Activated T-cell treated with anti-CD3 and anti-CD28 coated beads, Interleukin-2, amount 50 U/mL, for 72 hours (primary cell): ENCODE data around the gene LGMN. TPM values are rescaled to one million over a fixed set of nuclear protein-coding genes. Genes with fewer than 3 reads are reported as not detected.

ENCODE experiments used
- ATAC-seq, 2 donors: fragments of 150-1000 bp; cut with Tn5 transposase; replicated peaks in 1 of 2; 2 replicates each; pipeline ENCODE4 v1.10.0; 2021; ENCODE audit warnings: moderate library complexity in 2 of 2, mild to moderate bottlenecking in 1 of 2
- DNase-seq, 2 donors: peaks; one replicate each; pipeline ENCODE4 v3.0.0; 2021 to 2022; ENCODE audit warnings: mixed read lengths in 1 of 2
- H3K27ac Mint-ChIP-seq: one replicate; pipeline ENCODE4 v1.8.0; 2022; ENCODE audit warnings: mild to moderate bottlenecking, moderate library complexity, mixed read lengths
- H3K27me3 Mint-ChIP-seq: one replicate; pipeline ENCODE4 v1.8.0; 2022; ENCODE audit warnings: low read depth, mixed read lengths
- H3K36me3 Mint-ChIP-seq, 2 donors: one replicate each; pipeline ENCODE4 v1.8.0; 2022; ENCODE audit warnings: mixed read lengths in 2 of 2, mild to moderate bottlenecking in 1 of 2; ENCODE audit not compliant: insufficient read depth in 2 of 2
- H3K4me1 Mint-ChIP-seq: one replicate; pipeline ENCODE4 v1.8.0; 2022; ENCODE audit warnings: low read depth, mixed read lengths
- H3K4me3 Mint-ChIP-seq, 2 donors: one replicate each; pipeline ENCODE4 v1.8.0; 2022; ENCODE audit warnings: mild to moderate bottlenecking in 2 of 2, mixed read lengths in 2 of 2, moderate library complexity in 2 of 2
- H3K9me3 Mint-ChIP-seq, 2 donors: one replicate each; pipeline ENCODE4 v1.8.0; 2022; ENCODE audit warnings: mixed read lengths in 2 of 2
- total RNA-seq, 2 donors: library from RNA; stranded (reverse); gene quantifications; one replicate each; pipeline ENCODE4 v1.2.3, GENCODE V29; 2022

LGMN gene
- total RNA-seq = 1 to 10 TPM; 2.5 to 4.7 TPM

DNA sequence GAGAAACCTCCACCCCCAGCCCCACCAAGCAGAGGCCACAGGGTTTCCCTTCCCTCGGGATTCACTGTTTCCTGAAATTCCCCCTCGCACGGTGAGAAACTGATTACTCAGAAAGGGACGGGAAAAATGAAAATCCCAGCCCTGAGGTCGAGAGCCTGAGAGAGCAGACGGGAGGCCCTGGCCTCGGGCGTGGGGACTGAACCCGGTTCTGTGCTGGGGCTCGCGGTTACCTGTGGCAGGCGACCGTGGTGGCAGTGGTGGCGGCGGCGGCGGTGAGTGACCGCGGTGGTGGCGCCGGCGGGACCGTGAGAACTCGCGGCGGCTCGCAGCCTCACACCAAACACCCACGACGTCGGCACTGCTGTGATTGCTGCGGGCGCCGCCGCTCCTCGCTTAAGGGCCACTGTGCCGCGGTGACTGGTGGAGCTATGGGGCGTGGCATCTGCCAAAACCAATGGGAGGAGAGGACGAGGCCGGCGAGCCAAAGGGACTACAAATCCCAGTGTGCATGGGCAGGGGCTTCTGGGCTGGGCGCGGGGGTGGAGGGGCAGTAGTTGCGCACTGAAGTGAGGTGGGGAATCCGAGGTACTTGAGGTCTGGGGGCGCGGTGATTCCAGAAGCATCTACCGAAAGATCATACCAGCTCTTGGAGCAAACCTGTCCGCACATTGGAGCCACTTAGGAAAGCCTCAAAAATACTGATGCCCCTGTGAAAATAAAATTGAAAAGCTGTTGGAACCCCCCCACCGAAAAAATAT lies at the start of gene LGMN:
TSS of gene LGMN (minus strand) at position 369 of the 758 bp plus-strand sequence. CDS start 15,841 bp downstream, outside the sequence.
- peak within 1 kb of the TSS; percentile 65 for H3K27ac Mint-ChIP-seq
- H3K36me3 Mint-ChIP-seq = peaks cover 1 to 11% of the 10 kb centered on the region in 2 donors
- H3K4me1 Mint-ChIP-seq = peaks cover 39% of the 10 kb centered on the region
- peak; percentile 82 to 85 for DNase-seq
- ATAC-seq = peak; percentile 95 to 97
- H3K4me3 Mint-ChIP-seq = peak within 1 kb of the TSS; percentile 82 to 89
- H3K27me3 Mint-ChIP-seq = peaks cover 36% of the 10 kb centered on the region
- H3K9me3 Mint-ChIP-seq = peaks cover 0 to 2% of the 10 kb centered on the region in 2 donors

DNA sequence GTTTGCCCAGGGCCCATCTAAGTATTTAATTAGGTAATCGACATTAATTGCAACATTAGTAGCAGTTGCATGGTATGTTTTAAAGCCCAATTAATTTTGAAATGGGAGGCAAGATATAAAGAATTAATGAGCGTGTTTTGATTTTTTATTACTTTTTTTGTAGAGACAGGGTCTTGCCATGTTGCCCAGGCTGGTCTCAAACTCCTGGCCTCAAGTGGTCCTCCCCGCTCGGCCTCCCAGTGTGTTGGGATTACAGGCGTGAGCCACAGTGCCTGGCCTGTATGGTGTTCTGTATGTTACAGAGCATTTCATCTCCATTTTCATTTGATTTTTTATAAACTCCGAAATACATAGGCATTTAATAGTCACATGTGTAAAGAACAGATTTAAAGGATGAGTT lies 46.5 kb upstream of the LGMN start:
- H3K4me1 Mint-ChIP-seq = peaks cover 35% of the 10 kb centered on the region
- H3K4me3 Mint-ChIP-seq = peak overlapping the region; percentile 97 to 99
- peaks cover 16 to 17% of the 10 kb centered on the region in 2 donors for H3K36me3 Mint-ChIP-seq
- DNase-seq (no peak), ATAC-seq (no peak)
- peak overlapping the region; percentile 97 for H3K27ac Mint-ChIP-seq
- H3K9me3 Mint-ChIP-seq = peaks cover 9% of the 10 kb centered on the region in 2 donors
- H3K27me3 Mint-ChIP-seq = no peaks in the 10 kb centered on the region

DNA sequence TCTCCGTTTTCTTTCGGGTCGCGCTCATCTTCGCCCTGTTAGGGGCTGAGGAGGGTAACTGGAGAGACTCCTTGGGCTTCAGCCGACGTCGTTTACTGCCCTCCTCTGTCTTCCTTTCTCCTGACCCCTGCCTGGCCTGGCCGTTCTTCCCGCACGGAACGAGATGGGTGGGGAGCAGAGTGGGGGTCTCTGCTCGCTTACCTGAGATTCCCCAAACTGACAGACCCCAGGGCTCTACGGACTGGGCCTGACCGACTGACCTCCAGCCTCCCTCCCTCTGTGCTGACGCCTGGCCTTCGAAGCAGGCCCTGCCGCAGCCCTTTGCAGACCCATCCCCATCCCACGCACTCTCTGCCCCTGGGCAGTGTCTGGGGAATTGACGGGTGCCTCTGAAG lies 46.1 kb upstream of the LGMN start:
- DNase-seq (peak; percentile 36), ATAC-seq (no peak)
- no peaks in the 10 kb centered on the region for H3K27me3 Mint-ChIP-seq
- H3K27ac Mint-ChIP-seq = peak overlapping the region; percentile 97
- H3K36me3 Mint-ChIP-seq = peaks cover 19 to 21% of the 10 kb centered on the region in 2 donors
- H3K4me1 Mint-ChIP-seq = peaks cover 31% of the 10 kb centered on the region
- H3K4me3 Mint-ChIP-seq = peak overlapping the region; percentile 97 to 99
- H3K9me3 Mint-ChIP-seq = peaks cover 12 to 13% of the 10 kb centered on the region in 2 donors

- ATAC-seq (peak; percentile 94 to 96), DNase-seq (peak; percentile 98 to 99)
- H3K27me3 Mint-ChIP-seq = no peaks in the 10 kb centered on the region
- H3K9me3 Mint-ChIP-seq = peaks cover 16 to 18% of the 10 kb centered on the region in 2 donors
- H3K4me1 Mint-ChIP-seq = peaks cover 31% of the 10 kb centered on the region
- peak within 1 kb of the TSS; percentile 97 for H3K27ac Mint-ChIP-seq
- H3K36me3 Mint-ChIP-seq = peaks cover 21 to 26% of the 10 kb centered on the region in 2 donors
- H3K4me3 Mint-ChIP-seq = peak within 1 kb of the TSS; percentile 97 to 99
Measured at GRCh38 chr14:92793709-92794546, 45.5 kb upstream of the LGMN start, which contains the start of gene GOLGA5. GOLGA5 (plus strand) TSS chr14:92794305; CDS start chr14:92797438, 3,133 bp downstream.

DNA sequence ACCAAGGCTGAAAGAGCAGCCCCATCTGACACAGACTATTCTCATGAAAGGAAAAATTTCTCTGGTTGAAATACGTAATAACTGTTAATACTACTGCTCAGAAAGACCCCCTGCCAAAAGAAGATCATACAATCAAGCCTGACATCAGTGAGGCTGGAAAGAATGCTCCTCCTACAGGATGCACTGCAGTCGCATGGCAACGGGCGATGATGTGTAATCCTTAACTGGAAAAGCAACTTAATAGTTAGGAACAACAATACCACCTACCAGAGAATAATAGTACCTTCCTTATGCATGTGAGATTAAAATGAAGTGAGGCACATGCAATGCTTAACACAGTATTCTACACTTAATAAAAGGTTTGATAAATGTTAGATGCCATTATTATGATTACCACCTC lies 44.5 kb upstream of the LGMN start:
- peak overlapping the region in 1 of 2 donors; percentile 97 for H3K4me3 Mint-ChIP-seq
- H3K4me1 Mint-ChIP-seq = peaks cover 31% of the 10 kb centered on the region
- DNase-seq (no peak), ATAC-seq (no peak)
- H3K9me3 Mint-ChIP-seq = peaks cover 16 to 19% of the 10 kb centered on the region in 2 donors
- no peak overlapping the region for H3K27ac Mint-ChIP-seq
- peaks cover 20 to 26% of the 10 kb centered on the region in 2 donors for H3K36me3 Mint-ChIP-seq
- no peaks in the 10 kb centered on the region for H3K27me3 Mint-ChIP-seq

DNA sequence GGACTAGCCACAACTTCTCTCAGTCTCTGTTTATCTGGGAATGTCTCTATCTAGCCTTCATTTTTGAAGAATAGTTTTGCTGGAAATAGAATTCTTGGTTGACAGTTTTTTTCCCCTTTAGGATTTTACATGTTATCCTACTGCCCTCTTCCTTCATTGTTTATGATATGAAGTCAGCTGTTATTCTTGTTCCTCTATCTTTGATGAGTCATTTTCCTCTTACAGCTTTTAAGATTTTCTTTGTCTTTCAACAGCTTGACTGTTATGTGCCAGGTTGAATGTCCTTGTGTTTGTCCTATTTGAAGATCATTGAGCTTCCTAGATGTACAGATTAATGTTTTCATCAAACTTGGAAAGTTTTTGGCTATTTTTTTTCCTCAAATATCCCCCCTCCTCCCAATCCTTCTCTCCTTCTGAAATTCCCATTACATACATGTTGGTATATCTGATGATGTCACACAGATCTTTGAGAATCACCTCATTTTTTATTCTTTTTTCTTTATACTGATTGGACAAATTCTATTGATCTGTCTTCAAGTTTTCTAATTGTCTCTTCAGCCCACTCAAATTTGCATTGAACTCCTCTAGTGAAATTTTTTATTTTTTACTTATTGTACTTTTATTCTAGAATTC lies 41.1 kb upstream of the LGMN start:
- peaks cover 15 to 23% of the 10 kb centered on the region in 2 donors for H3K36me3 Mint-ChIP-seq
- H3K4me1 Mint-ChIP-seq = peaks cover 12% of the 10 kb centered on the region
- H3K4me3 Mint-ChIP-seq = no peak overlapping the region
- DNase-seq = no peak
- H3K27me3 Mint-ChIP-seq = no peaks in the 10 kb centered on the region
- peaks cover 16 to 19% of the 10 kb centered on the region in 2 donors for H3K9me3 Mint-ChIP-seq
- no peak overlapping the region for H3K27ac Mint-ChIP-seq
- no peak for ATAC-seq

- H3K27ac Mint-ChIP-seq = no peak overlapping the region
- DNase-seq = no peak
- no peaks in the 10 kb centered on the region for H3K4me1 Mint-ChIP-seq
- H3K27me3 Mint-ChIP-seq = no peaks in the 10 kb centered on the region
- peaks cover 13 to 16% of the 10 kb centered on the region in 2 donors for H3K9me3 Mint-ChIP-seq
- ATAC-seq = no peak
- peaks cover 11 to 20% of the 10 kb centered on the region in 2 donors for H3K36me3 Mint-ChIP-seq
- H3K4me3 Mint-ChIP-seq = no peak overlapping the region
Measured at GRCh38 chr14:92787554-92787953, 39.1 kb upstream of the LGMN start.

DNA sequence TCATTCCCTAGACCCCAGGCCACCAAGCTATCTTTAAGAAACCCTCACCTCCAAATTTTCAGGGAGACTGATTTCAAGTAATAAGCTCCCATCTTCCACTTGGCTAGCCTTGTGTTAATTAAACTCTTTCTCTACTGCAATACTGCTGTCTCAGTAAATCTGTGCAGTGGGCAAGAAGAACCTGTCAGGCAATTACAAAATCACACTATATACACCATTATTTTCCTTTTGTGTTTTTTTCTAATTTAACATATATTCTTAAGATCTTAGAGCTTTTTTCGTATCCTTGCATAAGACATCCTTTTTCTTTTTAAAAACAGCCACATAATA lies 38.0 kb upstream of the LGMN start:
- H3K9me3 Mint-ChIP-seq = peaks cover 10 to 14% of the 10 kb centered on the region in 2 donors
- H3K4me3 Mint-ChIP-seq = no peak overlapping the region
- DNase-seq (no peak), ATAC-seq (no peak)
- no peaks in the 10 kb centered on the region for H3K27me3 Mint-ChIP-seq
- H3K4me1 Mint-ChIP-seq = no peaks in the 10 kb centered on the region
- peaks cover 7 to 16% of the 10 kb centered on the region in 2 donors for H3K36me3 Mint-ChIP-seq
- no peak overlapping the region for H3K27ac Mint-ChIP-seq

GRCh38 chr14:92785667-92786426 lies 37.4 kb upstream of the LGMN start:
- Mint-ChIP-seq H3K27ac (no peak overlapping the region), H3K4me3 (no peak overlapping the region), H3K36me3 (peaks cover 7 to 15% of the 10 kb centered on the region in 2 donors), H3K4me1 (no peaks in the 10 kb centered on the region), H3K9me3 (peaks cover 10 to 13% of the 10 kb centered on the region in 2 donors), H3K27me3 (no peaks in the 10 kb centered on the region)
- DNase-seq (no peak), ATAC-seq (no peak)

DNA sequence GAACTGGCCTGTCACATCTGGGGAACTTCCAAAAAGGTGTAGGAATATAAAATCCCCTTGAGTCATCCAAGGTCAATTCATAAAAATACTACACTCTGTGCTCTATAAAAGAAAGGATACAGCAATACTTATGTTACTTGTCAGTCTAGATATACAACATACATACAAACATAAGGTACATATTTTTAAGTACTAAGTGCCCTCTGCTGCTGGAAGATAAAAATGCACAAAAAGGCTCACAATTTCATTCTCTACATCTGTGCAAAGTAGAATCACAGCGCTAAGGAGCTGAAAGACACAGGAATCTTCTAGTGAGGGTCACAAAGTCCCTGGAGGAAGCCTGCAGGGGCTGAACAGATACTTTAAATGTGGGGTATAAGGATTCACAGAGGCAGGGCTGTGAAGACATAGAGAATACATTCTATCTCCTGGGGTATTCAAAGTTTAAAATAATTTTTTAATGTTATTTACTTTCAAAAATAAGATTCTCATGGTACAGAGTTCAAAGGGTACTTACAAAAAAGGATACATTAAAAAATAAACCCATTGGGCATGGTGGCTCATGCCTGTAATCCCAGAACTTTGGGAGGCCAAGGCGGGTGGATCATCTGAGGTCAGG lies 35.5 kb upstream of the LGMN start:
- Mint-ChIP-seq H3K4me1 (no peaks in the 10 kb centered on the region), H3K4me3 (no peak overlapping the region), H3K9me3 (peaks cover 0 to 1% of the 10 kb centered on the region in 2 donors), H3K27me3 (no peaks in the 10 kb centered on the region), H3K27ac (no peak overlapping the region), H3K36me3 (no peaks in the 10 kb centered on the region)
- DNase-seq (peak; percentile 22 to 34), ATAC-seq (peak; percentile 73 to 74)

- H3K4me1 Mint-ChIP-seq = peaks cover 9% of the 10 kb centered on the region
- H3K27me3 Mint-ChIP-seq = peaks cover 19% of the 10 kb centered on the region
- ATAC-seq (no peak), DNase-seq (no peak)
- no peak overlapping the region for H3K27ac Mint-ChIP-seq
- H3K36me3 Mint-ChIP-seq = no peaks in the 10 kb centered on the region
- no peak overlapping the region for H3K4me3 Mint-ChIP-seq
- no peaks in the 10 kb centered on the region for H3K9me3 Mint-ChIP-seq
Measured at GRCh38 chr14:92781350-92781749, 32.9 kb upstream of the LGMN start.
